K562 (cell line): ENCODE measurements around the gene CCDC124. TPM values are rescaled to one million over a fixed set of nuclear protein-coding genes. Genes with fewer than 3 reads are reported as not detected.

ENCODE experiments used
- CEBPG ChIP-seq, 3 experiments: fragments of 200-800 bp in 1 of 3; sonication (Bioruptor generic) in 1 of 3; sonication (generic) in 1 of 3; formaldehyde crosslinking in 1 of 3; IDR thresholded peaks in 2 of 3; conservative IDR thresholded peaks in 1 of 3; 2 replicates each; pipeline versions ENCODE4 v1.6.1 to v1.8.0; 2016 to 2022; ENCODE audit warnings: missing compliant biosample characterization in 2 of 3, missing genetic modification characterization in 2 of 3, mild to moderate bottlenecking in 1 of 3, missing genetic modification reagents in 1 of 3
- CTBP1 ChIP-seq: fragments of 450-650 bp; IDR thresholded peaks from 2 replicates; pipeline ENCODE4 v1.6.1; 2016; ENCODE audit warnings: borderline replicate concordance
- CXXC5 ChIP-seq: fragments of 250-450 bp; sonication (Bioruptor Pico); IDR thresholded peaks from 2 replicates; pipeline ENCODE4 v1.8.0; 2022; ENCODE audit warnings: inconsistent platforms, mild to moderate bottlenecking, moderate library complexity
- ERF ChIP-seq: fragments of 450-650 bp; formaldehyde crosslinking; IDR thresholded peaks from 2 replicates; pipeline ENCODE4 v1.4.0; 2020; ENCODE audit warnings: mild to moderate bottlenecking, mixed read lengths
- GABPA ChIP-seq: fragments of 200-800 bp; sonication (Bioruptor generic); conservative IDR thresholded peaks from 2 replicates; pipeline ENCODE4 v1.6.1; 2016; ENCODE audit warnings: low read depth, missing genetic modification characterization, missing compliant biosample characterization
- HSF4 ChIP-seq: fragments of 250-450 bp; sonication (Bioruptor Pico); IDR thresholded peaks from 2 replicates; pipeline ENCODE4 v2.1.2; 2022; ENCODE audit warnings: mild to moderate bottlenecking, moderate library complexity, borderline replicate concordance
- KAT7 ChIP-seq: sonication (generic); formaldehyde crosslinking; IDR thresholded peaks from 2 replicates; pipeline ENCODE4 v1.8.0; 2022; ENCODE audit warnings: missing genetic modification reagents, mild to moderate bottlenecking, borderline replicate concordance
- NCOA6 ChIP-seq: fragments of 450-650 bp; IDR thresholded peaks from 2 replicates; pipeline ENCODE4 v1.6.1; 2017; ENCODE audit warnings: mild to moderate bottlenecking
- NEUROD1 ChIP-seq: fragments of 150-350 bp; IDR thresholded peaks from 2 replicates; pipeline ENCODE4 v1.6.1; 2014; ENCODE audit warnings: borderline replicate concordance, low read length, low read depth; ENCODE audit not compliant: partially characterized antibody
- NR2C2 ChIP-seq, 2 experiments: fragments of 200-800 bp in 1 of 2; sonication (Bioruptor generic) in 1 of 2; sonication (generic) in 1 of 2; formaldehyde crosslinking in 1 of 2; IDR thresholded peaks; 2 replicates each; pipeline versions ENCODE4 v1.6.1 to v1.8.0; 2016 to 2022; ENCODE audit warnings: mild to moderate bottlenecking in 1 of 2, missing compliant biosample characterization in 1 of 2, missing genetic modification characterization in 1 of 2, missing genetic modification reagents in 1 of 2
- PURB ChIP-seq: sonication (generic); formaldehyde crosslinking; IDR thresholded peaks from 2 replicates; pipeline ENCODE4 v1.9.0; 2021; ENCODE audit warnings: low read depth, mild to moderate bottlenecking, missing genetic modification reagents
- SMAD4 ChIP-seq: fragments of 250-450 bp; sonication (Bioruptor Pico); conservative IDR thresholded peaks from 2 replicates; pipeline ENCODE4 v1.8.0; 2021; ENCODE audit warnings: inconsistent platforms, mild to moderate bottlenecking, moderate library complexity
- TCF3 ChIP-seq: sonication (generic); formaldehyde crosslinking; IDR thresholded peaks from 2 replicates; pipeline ENCODE4 v1.4.0; 2020; ENCODE audit warnings: mild to moderate bottlenecking, missing genetic modification reagents
- TCFL5 ChIP-seq: fragments of 250-450 bp; sonication (Bioruptor Pico); conservative IDR thresholded peaks from 2 replicates; pipeline ENCODE4 v1.6.1; 2021; ENCODE audit warnings: mild to moderate bottlenecking, moderate library complexity, matching md5 sums
- ZNF707 ChIP-seq: fragments of 250-450 bp; sonication (Bioruptor Pico); conservative IDR thresholded peaks from 2 replicates; pipeline ENCODE4 v1.8.0; 2022; ENCODE audit warnings: inconsistent platforms, mild to moderate bottlenecking, moderate library complexity
- ZNF77 ChIP-seq: fragments of 250-450 bp; sonication (Bioruptor Pico); IDR thresholded peaks from 2 replicates; pipeline ENCODE4 v1.5.0; 2020
- polyA plus RNA-seq, 8 experiments: library from polyadenylated mRNA; depleted of rRNA in 4 of 8; stranded (reverse) in 5 of 8; unstranded in 3 of 8; fragments of >200 nt; fragmentation: Nextera tagmentation in 2 of 8; fragmentation: Illumina TruSeq in 1 of 8; extraction: Ambion mirVana in 2 of 8; extraction: Trizol in 1 of 8; gene quantifications; 2 replicates each; pipeline versions ENCODE4 v1.2.1 to v1.2.3, GENCODE V29; 2011 to 2014; ENCODE audit warnings: inconsistent platforms in 1 of 8, missing spikeins in 1 of 8
- total RNA-seq, 7 experiments: library from RNA; depleted of rRNA in 6 of 7; stranded (reverse); fragments of >200 nt in 6 of 7; fragmentation: Illumina TruSeq in 2 of 7; extraction: Trizol in 2 of 7; gene quantifications; 2 replicates each; pipeline versions ENCODE4 v1.2.1 to v1.2.3, GENCODE V29; 2011 to 2021; ENCODE audit warnings: low replicate concordance in 1 of 7
- TF ChIP-seq, protein P1 (sequence below), 3 experiments: fragments of 200-800 bp in 1 of 3; sonication (Bioruptor generic) in 1 of 3; sonication (generic) in 1 of 3; formaldehyde crosslinking in 1 of 3; IDR thresholded peaks; 2 replicates each; pipeline versions ENCODE4 v1.6.1 to v1.8.0; 2016 to 2022; ENCODE audit warnings: mild to moderate bottlenecking in 2 of 3, missing compliant biosample characterization in 2 of 3, missing genetic modification characterization in 2 of 3, missing genetic modification reagents in 1 of 3
- TF ChIP-seq, protein P2 (sequence below): sonication (generic); formaldehyde crosslinking; IDR thresholded peaks from 2 replicates; pipeline ENCODE4 v1.5.0; 2020; ENCODE audit warnings: missing genetic modification reagents
- TF ChIP-seq, protein P3 (sequence below), 2 experiments: IDR thresholded peaks in 1 of 2; conservative IDR thresholded peaks in 1 of 2; 2 replicates each; pipeline ENCODE4 v1.6.1; 2016; ENCODE audit warnings: low read depth in 2 of 2, mild to moderate bottlenecking in 1 of 2, missing compliant biosample characterization in 1 of 2, missing genetic modification characterization in 1 of 2, moderate library complexity in 1 of 2

CCDC124 gene
- total and polyA plus RNA-seq, 9 of the 15 experiments (the other 6 are each of a cell fraction or from before 2014, with no cell fraction given): 5.8 to 234 (median 40.1) TPM

DNA sequence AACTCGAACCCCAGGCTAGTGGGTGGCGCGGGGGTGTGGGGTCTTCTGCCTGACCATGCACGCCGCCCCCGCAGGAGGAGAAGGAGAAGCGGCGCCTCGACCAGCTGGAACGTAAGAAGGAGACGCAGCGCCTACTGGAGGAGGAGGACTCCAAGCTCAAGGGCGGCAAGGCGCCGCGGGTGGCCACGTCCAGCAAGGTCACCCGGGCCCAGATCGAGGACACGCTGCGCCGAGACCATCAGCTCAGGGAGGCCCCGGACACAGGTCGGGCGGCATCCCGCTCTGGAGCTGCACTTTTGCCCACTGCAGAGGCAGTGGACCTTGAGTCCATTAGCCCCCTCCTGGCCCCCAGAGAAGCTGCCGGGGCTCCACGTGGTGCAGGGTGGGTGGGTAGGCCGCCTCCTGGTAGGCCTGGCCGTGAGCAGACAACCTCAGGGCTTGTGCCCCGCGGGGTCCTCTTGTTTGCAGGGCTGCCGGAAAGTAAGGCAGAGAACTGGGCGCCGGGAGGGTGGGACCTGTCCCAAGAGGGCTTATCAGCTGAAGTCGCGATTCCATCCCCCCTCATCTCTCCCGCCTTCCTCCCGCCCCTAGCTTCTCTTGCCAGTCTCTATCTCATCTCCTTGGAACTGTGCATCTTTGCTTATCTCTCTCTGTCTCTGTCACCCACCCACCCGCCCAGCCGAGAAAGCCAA lies 9.9 kb downstream of the CCDC124 start (continued):
- TF ChIP-seq, protein P1, sequence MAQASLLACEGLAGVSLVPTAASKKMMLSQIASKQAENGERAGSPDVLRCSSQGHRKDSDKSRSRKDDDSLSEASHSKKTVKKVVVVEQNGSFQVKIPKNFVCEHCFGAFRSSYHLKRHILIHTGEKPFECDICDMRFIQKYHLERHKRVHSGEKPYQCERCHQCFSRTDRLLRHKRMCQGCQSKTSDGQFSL (CRISPR knock-in tag; IDR thresholded peaks at IDR 0.05): peak; percentile 49; the same call in 1 of the 2 replicates
- TF ChIP-seq, protein P1 (tag; IDR thresholded peaks at IDR 0.05): no peak; a peak in 1 of 4 replicates
- TF ChIP-seq GABPA (tag) (0 out of 2 replicates have a peak, but pooled peaks have one; percentile 39), NCOA6 (no peak), TCF3 (CRISPR knock-in tag) (peak; percentile 21; the same call in 1 of the 2 replicates), NEUROD1 (peak; percentile 17), TCFL5 (CRISPR knock-in tag) (no peak), CXXC5 (CRISPR knock-in tag) (peak; percentile 60; the same call in 1 of the 2 replicates), NR2C2 (CRISPR knock-in tag; IDR thresholded peaks at IDR 0.05) (0 out of 2 replicates have a peak, but pooled peaks have one; percentile 54), NR2C2 (tag; IDR thresholded peaks at IDR 0.05) (no peak), ZNF707 (CRISPR knock-in tag) (no peak), HSF4 (CRISPR knock-in tag) (no peak), PURB (CRISPR knock-in tag) (no peak), KAT7 (CRISPR knock-in tag) (peak; percentile 57; the same call in 1 of the 2 replicates), CTBP1 (peak; percentile 56), ERF (CRISPR knock-in tag) (0 out of 2 replicates have a peak, but pooled peaks have one; percentile 56), ZNF77 (CRISPR knock-in tag) (no peak), SMAD4 (CRISPR knock-in tag) (peak; percentile 62), CEBPG (CRISPR knock-in tag; IDR thresholded peaks at IDR 0.05) (no peak), CEBPG (tag; conservative IDR thresholded peaks at IDR 0.05 in 1 of 2, IDR thresholded peaks at IDR 0.05 in 1 of 2) (no peak)
- TF ChIP-seq, protein P2, sequence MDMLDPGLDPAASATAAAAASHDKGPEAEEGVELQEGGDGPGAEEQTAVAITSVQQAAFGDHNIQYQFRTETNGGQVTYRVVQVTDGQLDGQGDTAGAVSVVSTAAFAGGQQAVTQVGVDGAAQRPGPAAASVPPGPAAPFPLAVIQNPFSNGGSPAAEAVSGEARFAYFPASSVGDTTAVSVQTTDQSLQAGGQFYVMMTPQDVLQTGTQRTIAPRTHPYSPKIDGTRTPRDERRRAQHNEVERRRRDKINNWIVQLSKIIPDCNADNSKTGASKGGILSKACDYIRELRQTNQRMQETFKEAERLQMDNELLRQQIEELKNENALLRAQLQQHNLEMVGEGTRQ (CRISPR knock-in tag): peak; percentile 58; the same call in 1 of the 2 replicates
- TF ChIP-seq, protein P3, sequence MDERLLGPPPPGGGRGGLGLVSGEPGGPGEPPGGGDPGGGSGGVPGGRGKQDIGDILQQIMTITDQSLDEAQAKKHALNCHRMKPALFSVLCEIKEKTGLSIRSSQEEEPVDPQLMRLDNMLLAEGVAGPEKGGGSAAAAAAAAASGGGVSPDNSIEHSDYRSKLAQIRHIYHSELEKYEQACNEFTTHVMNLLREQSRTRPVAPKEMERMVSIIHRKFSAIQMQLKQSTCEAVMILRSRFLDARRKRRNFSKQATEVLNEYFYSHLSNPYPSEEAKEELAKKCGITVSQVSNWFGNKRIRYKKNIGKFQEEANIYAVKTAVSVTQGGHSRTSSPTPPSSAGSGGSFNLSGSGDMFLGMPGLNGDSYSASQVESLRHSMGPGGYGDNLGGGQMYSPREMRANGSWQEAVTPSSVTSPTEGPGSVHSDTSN (CRISPR knock-in tag; IDR thresholded peaks at IDR 0.05; ENCODE audit: low read depth): no peak
- TF ChIP-seq, protein P3 (tag; conservative IDR thresholded peaks at IDR 0.05; ENCODE audit: low read depth): no peak
